GM18861 (cell line): ENCODE measurements around the gene METTL3.
A peak's percentile ranks its signal among the peaks of the same experiment; 100 is the strongest.

Experiments
- ATAC-seq: cut with Tn5 transposase; IDR thresholded peaks from one replicate; pipeline ENCODE4 v1.9.1; 2021; ENCODE audit not compliant: unreplicated experiment

The METTL3 gene

DNA sequence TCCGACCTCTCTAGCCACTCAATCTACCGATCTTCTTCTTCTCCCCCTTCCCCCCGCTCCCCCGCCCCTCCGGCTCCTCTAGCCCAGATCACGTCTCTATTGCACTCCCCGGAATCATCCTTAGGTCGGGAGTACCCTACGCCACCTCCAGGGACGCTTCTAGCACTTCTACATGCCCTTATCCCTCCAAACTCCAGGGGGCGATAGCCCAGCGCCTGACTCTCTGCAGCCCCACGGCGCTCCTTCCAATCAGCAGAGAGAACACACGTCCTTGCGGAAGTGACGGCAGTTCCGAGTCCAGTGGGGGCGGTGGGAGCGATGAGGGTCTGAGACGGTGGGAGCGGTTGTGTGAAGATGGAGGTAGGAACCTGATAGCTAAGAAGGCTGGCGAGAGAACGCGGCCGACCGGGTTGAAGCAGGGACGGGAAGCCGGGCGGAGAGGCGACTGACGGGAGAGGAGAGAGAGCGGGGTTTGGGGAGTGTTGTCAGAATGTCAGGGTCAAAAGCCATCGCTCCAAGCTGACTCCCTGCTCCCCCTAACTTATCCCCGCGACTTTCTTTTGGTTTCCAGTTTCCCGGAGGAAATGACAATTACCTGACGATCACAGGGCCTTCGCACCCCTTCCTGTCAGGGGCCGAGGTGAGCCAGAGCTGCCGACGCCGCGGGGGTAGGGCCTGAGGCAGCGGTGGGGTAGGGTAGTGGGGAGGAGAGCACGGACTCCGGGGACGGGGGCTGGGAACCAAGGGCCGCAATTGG lies 34.0 kb downstream of the METTL3 start, which contains the start of the genes RAB2B and TOX4:
TSS of gene RAB2B (minus strand) at position 35 of the 757 bp plus-strand sequence. CDS start 87 bp downstream, outside the sequence.
TSS of gene TOX4 (plus strand) at position 271 of the 757 bp plus-strand sequence. CDS start at position 355, 84 bp downstream.
- ATAC-seq, result peak; percentile 99

DNA sequence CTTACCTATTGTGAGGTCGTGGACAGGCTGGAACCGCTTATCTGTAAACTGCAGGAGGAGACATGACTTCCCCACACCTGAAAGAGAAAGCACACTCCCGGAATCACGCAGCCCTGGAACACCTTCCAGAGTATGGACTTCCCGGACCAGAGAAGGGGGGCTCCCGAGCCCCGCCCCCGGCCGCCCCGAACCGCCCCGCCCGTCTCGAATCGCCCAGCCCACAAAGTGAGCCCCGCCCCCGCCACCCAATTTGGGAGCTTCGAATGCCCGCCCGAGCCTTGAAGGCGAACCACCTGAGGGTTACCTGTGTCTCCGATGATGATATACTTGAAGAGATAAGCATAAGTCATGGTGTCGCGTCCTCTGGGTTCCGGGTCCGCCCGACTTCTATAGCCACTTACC lies 34.6 kb downstream of the METTL3 start:
- no peak for ATAC-seq

DNA sequence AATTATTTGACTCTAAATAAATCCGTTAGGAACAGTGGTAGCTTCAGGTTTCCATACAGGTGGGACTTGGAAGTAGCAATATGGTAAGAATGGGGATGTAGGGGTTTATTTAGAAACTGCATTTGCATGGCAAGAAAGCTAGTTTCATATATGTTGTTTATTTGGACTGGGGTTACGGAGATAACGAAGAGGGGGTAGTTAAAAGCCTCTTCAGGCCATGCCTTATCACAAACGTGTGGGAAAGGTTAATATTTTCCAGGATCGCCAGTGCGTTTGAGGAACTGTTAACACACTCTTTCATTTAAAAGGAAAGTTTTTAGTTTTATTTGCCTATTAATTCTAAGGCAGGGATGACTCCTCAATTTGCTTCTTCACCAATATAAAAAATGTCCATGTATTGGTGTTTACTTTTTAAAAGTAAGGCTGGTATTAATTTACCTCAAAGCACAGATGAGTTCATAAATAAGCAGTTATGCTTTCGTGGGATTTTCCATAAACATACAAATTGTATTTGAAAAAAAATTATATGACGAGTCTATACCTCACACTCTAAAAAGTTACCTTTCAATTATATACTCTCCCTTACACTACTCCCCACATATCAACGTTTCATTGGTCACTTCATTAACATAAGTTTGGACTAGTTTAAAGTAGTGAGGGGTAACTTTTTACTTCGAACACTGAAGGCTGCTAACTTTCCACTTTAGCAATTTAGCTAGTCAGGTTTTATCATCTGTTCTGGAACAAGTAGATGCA lies 35.2 kb downstream of the METTL3 start:
- ATAC-seq, result no peak

DNA sequence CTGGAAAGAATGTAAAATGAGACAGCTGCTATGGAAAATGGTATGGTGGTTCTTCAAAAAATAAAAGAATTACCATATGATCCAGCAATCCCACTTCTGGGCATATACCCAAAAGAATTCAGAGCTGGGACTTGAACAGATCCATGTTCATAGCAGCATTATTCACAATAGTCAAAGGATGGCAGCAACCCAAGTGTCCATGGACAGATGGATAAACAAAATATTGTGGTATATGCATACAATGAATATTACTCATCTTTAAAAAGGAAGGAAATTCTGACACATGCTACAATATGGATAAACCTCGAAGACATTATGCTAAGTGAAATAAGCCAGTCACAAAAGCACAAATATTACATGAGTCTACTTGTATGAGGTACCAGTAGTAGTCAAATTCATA lies 43.5 kb downstream of the METTL3 start:
- no peak for ATAC-seq

DNA sequence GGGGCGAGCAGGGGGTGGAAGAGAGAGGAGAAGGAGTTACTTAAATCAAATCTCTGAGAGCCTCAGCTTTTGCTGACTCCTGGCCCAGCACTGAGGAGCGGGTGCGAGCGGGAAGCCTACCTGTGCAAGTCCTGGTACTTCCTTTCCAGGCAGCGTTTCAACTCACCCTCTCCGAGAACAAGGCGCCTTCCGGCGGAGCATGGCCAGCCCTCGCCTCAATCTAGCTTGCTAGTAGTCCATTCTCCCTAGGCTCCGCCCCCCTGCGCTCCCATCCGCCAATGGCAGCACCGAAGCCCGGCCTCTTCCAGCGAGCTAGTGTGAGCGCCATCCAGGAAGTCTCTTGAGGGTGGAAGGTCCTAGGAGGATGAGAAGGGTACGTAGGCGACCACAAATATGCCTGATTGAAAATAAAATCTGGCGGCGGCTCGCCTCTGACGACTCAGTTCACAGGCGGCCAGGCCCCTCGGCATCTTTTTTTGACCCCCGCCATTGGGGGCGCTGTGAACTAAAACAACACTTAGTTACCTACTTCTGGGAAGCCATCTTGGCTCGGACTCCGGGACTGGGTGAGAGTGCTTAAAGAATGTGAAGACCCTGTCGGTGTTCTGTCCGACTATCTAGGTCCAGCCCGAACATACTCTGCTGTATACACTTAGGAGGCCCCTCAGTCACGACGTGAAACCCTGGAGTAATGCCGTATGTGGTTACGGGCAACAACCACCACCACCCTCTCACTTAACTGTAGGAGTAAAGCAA lies 55.0 kb downstream of the METTL3 start, which contains the start of gene CHD8:
TSS of gene CHD8 (minus strand) at position 212 of the 756 bp plus-strand sequence. CDS start 24,480 bp downstream, outside the sequence.
- ATAC-seq, result peak; percentile 95

DNA sequence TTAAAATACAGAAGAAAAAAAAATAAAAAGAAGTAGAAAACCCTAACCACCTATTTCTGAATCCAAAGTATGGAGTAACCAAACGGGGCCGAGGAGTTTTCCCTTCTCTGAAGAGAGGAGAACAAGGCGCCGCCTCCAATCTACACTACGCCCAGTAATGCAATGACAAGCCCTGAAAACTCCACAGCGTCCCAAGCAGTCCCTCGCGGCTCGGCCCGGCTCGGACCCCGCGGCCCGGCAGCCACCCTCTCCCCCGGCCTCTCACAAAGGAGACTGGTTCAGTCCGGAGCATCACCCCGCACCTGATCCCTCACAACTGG lies 55.6 kb downstream of the METTL3 start:
- no peak for ATAC-seq

DNA sequence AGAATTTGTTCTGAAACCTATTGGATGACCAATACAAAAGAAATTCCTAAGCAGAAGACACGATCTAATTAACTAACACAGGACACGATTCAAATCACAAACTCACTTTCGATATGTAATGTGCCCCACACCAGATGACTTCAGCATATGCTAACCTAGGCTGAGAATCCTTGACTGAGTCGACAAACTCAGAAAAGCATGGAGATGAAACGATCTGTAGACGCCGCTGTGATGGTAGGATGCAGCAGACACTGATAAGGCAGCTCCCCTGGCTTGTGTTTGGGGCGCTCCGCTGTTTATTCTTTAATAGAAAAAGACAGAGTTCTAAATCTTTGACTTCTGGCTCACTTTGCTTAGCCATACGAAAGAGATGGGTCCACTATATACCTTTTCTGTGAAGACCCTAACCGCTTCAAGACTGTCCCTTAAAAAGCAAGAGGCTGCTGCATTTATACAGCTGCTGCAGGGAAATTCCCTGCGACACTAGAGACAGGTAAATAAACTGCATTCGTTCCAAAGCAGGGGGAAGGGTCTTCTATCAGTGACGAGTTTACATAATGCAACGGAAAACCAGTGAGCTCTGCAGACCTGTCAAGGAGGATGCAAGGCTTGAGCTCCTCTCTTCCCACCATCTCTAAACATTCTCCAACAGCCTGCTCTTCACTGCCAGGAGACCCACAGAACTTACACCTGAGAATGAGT lies 56.1 kb downstream of the METTL3 start:
- no peak for ATAC-seq

DNA sequence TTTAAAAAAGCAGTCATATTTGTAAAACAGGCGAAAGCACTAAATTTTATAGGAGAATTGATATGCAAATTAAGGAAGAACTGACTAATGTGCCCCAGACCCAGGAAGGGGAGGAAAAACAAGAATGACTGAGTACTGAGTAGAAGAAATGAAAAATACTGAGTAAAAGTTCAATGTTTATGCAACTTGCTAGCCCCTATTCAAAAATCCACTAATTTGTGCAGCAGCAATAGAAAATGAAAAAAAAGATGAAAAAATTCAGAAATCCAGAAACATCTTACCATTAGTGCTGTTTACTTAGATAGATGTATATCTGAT lies 61.3 kb downstream of the METTL3 start:
- ATAC-seq, result no peak
